H9 (cell line): ENCODE data around the gene LCE1C. TPM values are rescaled to one million over a fixed set of nuclear protein-coding genes. Genes with fewer than 3 reads are reported as not detected.

Source experiments
- DNase-seq: peaks from one replicate; pipeline ENCODE4 v3.0.0-alpha.2; 2017
- H2AFZ ChIP-seq: one replicate; pipeline ENCODE4 v1.6.1; 2013; ENCODE audit warnings: mild to moderate bottlenecking, low read length, control low read depth, moderate library complexity
- H2AK5ac ChIP-seq: 2 replicates; pipeline ENCODE4 v1.6.1; 2013; ENCODE audit warnings: low read length, control low read depth, mixed read lengths; ENCODE audit not compliant: insufficient read length
- H2BK120ac ChIP-seq: one replicate; pipeline ENCODE4 v1.6.1; 2013; ENCODE audit warnings: low read depth, mild to moderate bottlenecking, low read length, control low read depth, inconsistent platforms; ENCODE audit not compliant: poor library complexity, severe bottlenecking
- H2BK12ac ChIP-seq: 2 replicates; pipeline ENCODE4 v1.6.1; 2013; ENCODE audit warnings: low read length, control low read depth, mixed read lengths, low read depth; ENCODE audit not compliant: insufficient read length
- H2BK15ac ChIP-seq: 2 replicates; pipeline ENCODE4 v1.6.1; 2013; ENCODE audit warnings: low read depth, low read length, control low read depth
- H2BK20ac ChIP-seq: one replicate; pipeline ENCODE4 v1.6.1; 2013; ENCODE audit warnings: low read depth, mild to moderate bottlenecking, low read length, control low read depth, inconsistent platforms; ENCODE audit not compliant: poor library complexity, severe bottlenecking
- H2BK5ac ChIP-seq: 2 replicates; pipeline ENCODE4 v1.6.1; 2013; ENCODE audit warnings: low read length, control low read depth, mixed read lengths; ENCODE audit not compliant: insufficient read length
- H3K14ac ChIP-seq: 2 replicates; pipeline ENCODE4 v1.6.1; 2013; ENCODE audit warnings: low read length, control low read depth; ENCODE audit not compliant: insufficient read depth
- H3K18ac ChIP-seq: 2 replicates; pipeline ENCODE4 v1.6.1; 2013; ENCODE audit warnings: low read depth, mild to moderate bottlenecking, mixed read lengths, low read length, control low read depth; ENCODE audit not compliant: insufficient read length
- H3K23ac ChIP-seq: 2 replicates; pipeline ENCODE4 v1.6.1; 2013; ENCODE audit warnings: low read length, control low read depth, mixed read lengths, low read depth; ENCODE audit not compliant: insufficient read length
- H3K23me2 ChIP-seq: 2 replicates; pipeline ENCODE4 v1.6.1; 2013; ENCODE audit warnings: low read depth, mild to moderate bottlenecking, mixed read lengths, low read length, control low read depth; ENCODE audit not compliant: insufficient read length, poor library complexity, severe bottlenecking
- H3K27ac ChIP-seq: 2 replicates; pipeline ENCODE4 v1.5.1; 2013; ENCODE audit warnings: low read length, control low read depth, mixed read lengths, low read depth; ENCODE audit not compliant: insufficient read length
- H3K27me3 ChIP-seq: 2 replicates; pipeline ENCODE4 v1.6.1; 2013; ENCODE audit warnings: low read length, control low read depth, inconsistent platforms; ENCODE audit not compliant: insufficient read depth
- H3K4ac ChIP-seq: 2 replicates; pipeline ENCODE4 v1.6.1; 2013; ENCODE audit warnings: low read depth, mild to moderate bottlenecking, control low read depth, inconsistent platforms, low read length, moderate library complexity
- H3K4me1 ChIP-seq: 2 replicates; pipeline ENCODE4 v1.6.1; 2013; ENCODE audit warnings: low read length, control low read depth, inconsistent platforms; ENCODE audit not compliant: insufficient read depth
- H3K4me2 ChIP-seq: 2 replicates; pipeline ENCODE4 v1.6.1; 2013; ENCODE audit warnings: low read length, control low read depth, mixed read lengths; ENCODE audit not compliant: insufficient read length, insufficient read depth
- H3K56ac ChIP-seq: 2 replicates; pipeline ENCODE4 v1.6.1; 2013; ENCODE audit warnings: low read depth, mild to moderate bottlenecking, mixed read lengths, low read length, control low read depth; ENCODE audit not compliant: insufficient read length
- H3K79me1 ChIP-seq: 2 replicates; pipeline ENCODE4 v1.6.1; 2013; ENCODE audit warnings: low read depth, mild to moderate bottlenecking, moderate library complexity, low read length, control low read depth, inconsistent platforms; ENCODE audit not compliant: insufficient read depth, poor library complexity, severe bottlenecking
- H3K79me2 ChIP-seq: 2 replicates; pipeline ENCODE4 v1.6.1; 2013; ENCODE audit warnings: low read length, control low read depth, inconsistent platforms; ENCODE audit not compliant: insufficient read depth
- H3K9ac ChIP-seq: 2 replicates; pipeline ENCODE4 v1.6.1; 2013; ENCODE audit warnings: low read length, control low read depth, mixed read lengths; ENCODE audit not compliant: insufficient read length; ENCODE audit errors: extremely low read depth
- H3K9me3 ChIP-seq: one replicate; pipeline ENCODE4 v1.6.1; 2013; ENCODE audit warnings: low read depth, low read length, inconsistent platforms; ENCODE audit not compliant: control insufficient read depth
- H3T11ph ChIP-seq: one replicate; pipeline ENCODE4 v1.6.1; 2013; ENCODE audit warnings: mild to moderate bottlenecking, low read length, control low read depth, inconsistent platforms
- H4K20me1 ChIP-seq: one replicate; pipeline ENCODE4 v1.6.1; 2013; ENCODE audit not compliant: control insufficient read depth, insufficient read length, insufficient read depth
- H4K5ac ChIP-seq: 2 replicates; pipeline ENCODE4 v1.6.1; 2013; ENCODE audit warnings: low read depth, mild to moderate bottlenecking, mixed read lengths, low read length, control low read depth; ENCODE audit not compliant: insufficient read length
- H4K8ac ChIP-seq: replicated peaks from 2 replicates; pipeline ENCODE4 v1.6.1; 2013; ENCODE audit warnings: low read length, control low read depth, mixed read lengths, low read depth; ENCODE audit not compliant: insufficient read length
- H4K91ac ChIP-seq: 2 replicates; pipeline ENCODE4 v1.6.1; 2013; ENCODE audit warnings: low read depth, mild to moderate bottlenecking, moderate library complexity, mixed read lengths, low read length, control low read depth; ENCODE audit not compliant: insufficient read length
- H3K27ac Mint-ChIP-seq, 3 experiments: 2 replicates in 2 of 3; 3 replicates in 1 of 3; pipeline ENCODE4 v1.8.0; 2020 to 2021; ENCODE audit warnings: mixed read lengths in 3 of 3, mild to moderate bottlenecking in 1 of 3, moderate library complexity in 1 of 3
- H3K27me3 Mint-ChIP-seq: 2 replicates; pipeline ENCODE4 v1.8.0; 2021; ENCODE audit warnings: low read depth, mild to moderate bottlenecking, moderate library complexity, mixed read lengths
- H3K36me3 Mint-ChIP-seq, 3 experiments: 2 replicates in 2 of 3; 3 replicates in 1 of 3; pipeline ENCODE4 v1.8.0; 2020 to 2021; ENCODE audit warnings: low read depth in 3 of 3, mixed read lengths in 3 of 3; ENCODE audit not compliant: insufficient read depth in 1 of 3
- H3K4me1 Mint-ChIP-seq, 2 experiments: 2 replicates each; pipeline ENCODE4 v1.8.0; 2020; ENCODE audit warnings: mixed read lengths in 2 of 2
- H3K4me3 Mint-ChIP-seq, 2 experiments: 2 replicates in 1 of 2; 3 replicates in 1 of 2; pipeline ENCODE4 v1.8.0; 2020 to 2021; ENCODE audit warnings: mild to moderate bottlenecking in 2 of 2, mixed read lengths in 2 of 2, moderate library complexity in 1 of 2
- H3K9me3 Mint-ChIP-seq, 2 experiments: 2 replicates in 1 of 2; 3 replicates in 1 of 2; pipeline ENCODE4 v1.8.0; 2020; ENCODE audit warnings: mild to moderate bottlenecking in 2 of 2, mixed read lengths in 2 of 2, moderate library complexity in 1 of 2
- WGBS: extraction: QIAGEN DNeasy Blood & Tissue Kit; methylation state at CpG from one replicate; pipeline ENCODE4 v1.1.7; 2013; ENCODE audit warnings: missing lambda C conversion rate, low lambda C conversion rate, mixed read lengths; ENCODE audit not compliant: insufficient read length; ENCODE audit errors: extremely low coverage; 5-methylcytosine and 5-hydroxymethylcytosine counted together
- total RNA-seq: library from RNA; stranded (reverse); gene quantifications from 2 replicates; pipeline ENCODE4 v1.2.1, GENCODE V29; 2021
- TF ChIP-seq, protein P1 (sequence below): fragments of 200-600 bp; sonication (generic); conservative IDR thresholded peaks from 3 replicates; pipeline ENCODE4 v1.8.0; 2021; ENCODE audit warnings: antibody characterized with exemption, mild to moderate bottlenecking

LCE1C gene
- total RNA-seq, 1 experiment from 2014 or later = not detected

GRCh38 chr1:152811671-152812070 is 5.2 kb upstream of the LCE1C start, which contains the start of gene LCE1B:
TSS of gene LCE1B (plus strand) at chr1:152811971. CDS start at chr1:152812447, 476 bp downstream.
- no peak within 1 kb of the TSS for H3K9ac ChIP-seq
- no peak within 1 kb of the TSS for H4K91ac ChIP-seq
- no peak within 1 kb of the TSS for H3K27ac Mint-ChIP-seq
- H3K36me3 Mint-ChIP-seq = peaks cover 4 to 20% (median 6%) of the 10 kb centered on the region in 3 experiments; a peak in 5 of 7 replicates
- H2BK20ac ChIP-seq = no peak within 1 kb of the TSS
- H2BK12ac ChIP-seq = no peak within 1 kb of the TSS
- H3K18ac ChIP-seq = no peak within 1 kb of the TSS
- no peak within 1 kb of the TSS for H2AFZ ChIP-seq
- H3K23me2 ChIP-seq = no peaks in the 10 kb centered on the region
- H3K56ac ChIP-seq = no peak within 1 kb of the TSS
- H3K9me3 Mint-ChIP-seq = peaks cover 86 to 88% of the 10 kb centered on the region in 2 experiments
- no peak for DNase-seq
- H2AK5ac ChIP-seq = no peak within 1 kb of the TSS
- no peak within 1 kb of the TSS for H2BK120ac ChIP-seq
- H3K4me2 ChIP-seq = no peak within 1 kb of the TSS
- WGBS = no CpG with 5 or more reads among the region's 2 CpGs
- no peaks in the 10 kb centered on the region for H3K4me1 ChIP-seq
- no peak within 1 kb of the TSS for H3K4ac ChIP-seq
- H3K27me3 Mint-ChIP-seq = no peaks in the 10 kb centered on the region; the same call in none of the 2 replicates
- H3K9me3 ChIP-seq = peaks cover 72% of the 10 kb centered on the region
- no peaks in the 10 kb centered on the region for H4K20me1 ChIP-seq
- H3K27me3 ChIP-seq = no peaks in the 10 kb centered on the region
- H3K23ac ChIP-seq = no peak within 1 kb of the TSS
- TF ChIP-seq, protein P1, sequence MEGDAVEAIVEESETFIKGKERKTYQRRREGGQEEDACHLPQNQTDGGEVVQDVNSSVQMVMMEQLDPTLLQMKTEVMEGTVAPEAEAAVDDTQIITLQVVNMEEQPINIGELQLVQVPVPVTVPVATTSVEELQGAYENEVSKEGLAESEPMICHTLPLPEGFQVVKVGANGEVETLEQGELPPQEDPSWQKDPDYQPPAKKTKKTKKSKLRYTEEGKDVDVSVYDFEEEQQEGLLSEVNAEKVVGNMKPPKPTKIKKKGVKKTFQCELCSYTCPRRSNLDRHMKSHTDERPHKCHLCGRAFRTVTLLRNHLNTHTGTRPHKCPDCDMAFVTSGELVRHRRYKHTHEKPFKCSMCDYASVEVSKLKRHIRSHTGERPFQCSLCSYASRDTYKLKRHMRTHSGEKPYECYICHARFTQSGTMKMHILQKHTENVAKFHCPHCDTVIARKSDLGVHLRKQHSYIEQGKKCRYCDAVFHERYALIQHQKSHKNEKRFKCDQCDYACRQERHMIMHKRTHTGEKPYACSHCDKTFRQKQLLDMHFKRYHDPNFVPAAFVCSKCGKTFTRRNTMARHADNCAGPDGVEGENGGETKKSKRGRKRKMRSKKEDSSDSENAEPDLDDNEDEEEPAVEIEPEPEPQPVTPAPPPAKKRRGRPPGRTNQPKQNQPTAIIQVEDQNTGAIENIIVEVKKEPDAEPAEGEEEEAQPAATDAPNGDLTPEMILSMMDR = no peak
- H3K4me1 Mint-ChIP-seq = no peaks in the 10 kb centered on the region
- no peak within 1 kb of the TSS for H3K4me3 Mint-ChIP-seq
- H4K5ac ChIP-seq = no peak within 1 kb of the TSS
- H3T11ph ChIP-seq = no peak within 1 kb of the TSS
- H3K27ac ChIP-seq = no peak within 1 kb of the TSS
- no peak within 1 kb of the TSS for H2BK5ac ChIP-seq
- H3K79me2 ChIP-seq = no peaks in the 10 kb centered on the region
- no peak within 1 kb of the TSS for H4K8ac ChIP-seq
- no peak within 1 kb of the TSS for H2BK15ac ChIP-seq
- no peak within 1 kb of the TSS for H3K14ac ChIP-seq
- no peaks in the 10 kb centered on the region for H3K79me1 ChIP-seq
